IPS-18a (cell line): Measurements from ENCODE around the gene PF4V1.

ENCODE experiments used
- H3K27ac ChIP-seq: one replicate; pipeline ENCODE4 v1.5.1; 2013; ENCODE audit warnings: low read length
- H3K27me3 ChIP-seq: one replicate; pipeline ENCODE4 v1.6.1; 2013; ENCODE audit warnings: mild to moderate bottlenecking, low read length; ENCODE audit not compliant: control insufficient read depth, insufficient read depth
- H3K36me3 ChIP-seq: one replicate; pipeline ENCODE4 v1.6.1; 2013; ENCODE audit warnings: low read depth, low read length; ENCODE audit not compliant: control insufficient read depth
- H3K4me1 ChIP-seq: one replicate; pipeline ENCODE4 v1.6.1; 2013; ENCODE audit warnings: low read depth, low read length; ENCODE audit not compliant: control insufficient read depth
- H3K4me3 ChIP-seq: one replicate; pipeline ENCODE4 v1.5.1; 2013; ENCODE audit warnings: low read length
- H3K9ac ChIP-seq: one replicate; pipeline ENCODE4 v1.6.1; 2013; ENCODE audit warnings: mild to moderate bottlenecking, low read length, moderate library complexity
- H3K9me3 ChIP-seq: one replicate; pipeline ENCODE4 v1.6.1; 2013; ENCODE audit warnings: low read depth, low read length; ENCODE audit not compliant: control insufficient read depth

PF4V1 gene

GRCh38 chr4:73848183-73848777, 4.8 kb upstream of the PF4V1 start:
- no peaks in the 10 kb centered on the region for H3K9me3 ChIP-seq
- peaks cover 6% of the 10 kb centered on the region for H3K4me1 ChIP-seq
- H3K9ac ChIP-seq, result no peak overlapping the region
- no peak overlapping the region for H3K4me3 ChIP-seq
- no peaks in the 10 kb centered on the region for H3K27me3 ChIP-seq
- no peaks in the 10 kb centered on the region for H3K36me3 ChIP-seq
- no peak overlapping the region for H3K27ac ChIP-seq

- Histone ChIP-seq H3K27me3 (no peaks in the 10 kb centered on the region), H3K27ac (no peak overlapping the region), H3K4me3 (no peak overlapping the region), H3K4me1 (no peaks in the 10 kb centered on the region), H3K9me3 (no peaks in the 10 kb centered on the region), H3K36me3 (no peaks in the 10 kb centered on the region), H3K9ac (no peak overlapping the region)
Measured at GRCh38 chr4:73850261-73850970, 2.7 kb upstream of the PF4V1 start.

GRCh38 chr4:73851293-73851692, 1.8 kb upstream of the PF4V1 start:
- H3K27me3 ChIP-seq, result no peaks in the 10 kb centered on the region

GRCh38 chr4:73852771-73853170, 325 bp upstream of the PF4V1 start:
- Histone ChIP-seq H3K4me3 (no peak overlapping the region), H3K36me3 (no peaks in the 10 kb centered on the region), H3K27ac (no peak overlapping the region), H3K27me3 (no peaks in the 10 kb centered on the region), H3K4me1 (no peaks in the 10 kb centered on the region), H3K9me3 (no peaks in the 10 kb centered on the region), H3K9ac (no peak overlapping the region)

More at GRCh38 chr4:73851293-73851692, 1.8 kb upstream of the PF4V1 start:
- H3K36me3 ChIP-seq, result no peaks in the 10 kb centered on the region
- H3K9ac ChIP-seq, result no peak overlapping the region
- no peaks in the 10 kb centered on the region for H3K4me1 ChIP-seq
- no peak overlapping the region for H3K4me3 ChIP-seq
- no peaks in the 10 kb centered on the region for H3K9me3 ChIP-seq
- no peak overlapping the region for H3K27ac ChIP-seq

- H3K9ac ChIP-seq, result no peak overlapping the region
- no peaks in the 10 kb centered on the region for H3K27me3 ChIP-seq
- H3K9me3 ChIP-seq, result no peaks in the 10 kb centered on the region
- no peak overlapping the region for H3K27ac ChIP-seq
- H3K36me3 ChIP-seq, result no peaks in the 10 kb centered on the region
- H3K4me1 ChIP-seq, result no peaks in the 10 kb centered on the region
- H3K4me3 ChIP-seq, result no peak overlapping the region
Measured at GRCh38 chr4:73853718-73854473, 800 bp downstream of the PF4V1 start.

- H3K27ac ChIP-seq, result no peak overlapping the region
- no peaks in the 10 kb centered on the region for H3K36me3 ChIP-seq
- H3K27me3 ChIP-seq, result no peaks in the 10 kb centered on the region
- no peak overlapping the region for H3K4me3 ChIP-seq
- no peak overlapping the region for H3K9ac ChIP-seq
- no peaks in the 10 kb centered on the region for H3K9me3 ChIP-seq
- no peaks in the 10 kb centered on the region for H3K4me1 ChIP-seq
Measured at GRCh38 chr4:73855406-73855805, 2.3 kb downstream of the PF4V1 start.

- H3K9ac ChIP-seq, result no peak overlapping the region
- no peaks in the 10 kb centered on the region for H3K27me3 ChIP-seq
- H3K4me1 ChIP-seq, result no peaks in the 10 kb centered on the region
- no peaks in the 10 kb centered on the region for H3K36me3 ChIP-seq
- H3K9me3 ChIP-seq, result no peaks in the 10 kb centered on the region
- no peak overlapping the region for H3K4me3 ChIP-seq
- H3K27ac ChIP-seq, result no peak overlapping the region
Measured at GRCh38 chr4:73856518-73856917, 3.4 kb downstream of the PF4V1 start.

- Histone ChIP-seq H3K27me3 (no peaks in the 10 kb centered on the region), H3K27ac (no peak overlapping the region), H3K9me3 (no peaks in the 10 kb centered on the region), H3K36me3 (no peaks in the 10 kb centered on the region), H3K9ac (no peak overlapping the region), H3K4me3 (no peak overlapping the region), H3K4me1 (no peaks in the 10 kb centered on the region)
Measured at GRCh38 chr4:73859614-73860088, 6.6 kb downstream of the PF4V1 start.

- Histone ChIP-seq H3K9me3 (no peaks in the 10 kb centered on the region), H3K9ac (no peak overlapping the region), H3K27ac (no peak overlapping the region), H3K4me3 (no peak overlapping the region), H3K27me3 (no peaks in the 10 kb centered on the region), H3K36me3 (no peaks in the 10 kb centered on the region), H3K4me1 (no peaks in the 10 kb centered on the region)
Measured at GRCh38 chr4:73860181-73860580, 7.1 kb downstream of the PF4V1 start.

- Histone ChIP-seq H3K4me3 (no peak overlapping the region), H3K9ac (no peak overlapping the region), H3K36me3 (no peaks in the 10 kb centered on the region), H3K27me3 (no peaks in the 10 kb centered on the region), H3K9me3 (no peaks in the 10 kb centered on the region), H3K27ac (no peak overlapping the region), H3K4me1 (no peaks in the 10 kb centered on the region)
Measured at GRCh38 chr4:73860917-73861316, 7.8 kb downstream of the PF4V1 start.

- Histone ChIP-seq H3K9ac (no peak overlapping the region), H3K27me3 (no peaks in the 10 kb centered on the region), H3K27ac (no peak overlapping the region), H3K4me3 (no peak overlapping the region), H3K4me1 (no peaks in the 10 kb centered on the region), H3K36me3 (no peaks in the 10 kb centered on the region), H3K9me3 (no peaks in the 10 kb centered on the region)
Measured at GRCh38 chr4:73862322-73862721, 9.2 kb downstream of the PF4V1 start.
